AG09309 (cell line): ENCODE results near the gene CCDC191.

ENCODE experiments used
- DNase-seq: peaks from one replicate; pipeline ENCODE4 v3.0.0-alpha.2; 2010; ENCODE audit warnings: low read depth
- H3K4me3 ChIP-seq: 2 replicates; pipeline ENCODE4 v1.5.1; 2011; ENCODE audit warnings: mild to moderate bottlenecking, low read depth, low read length, moderate library complexity; ENCODE audit not compliant: control insufficient read depth
- CTCF ChIP-seq: IDR thresholded peaks from 2 replicates; pipeline ENCODE4 v1.5.1; 2011; ENCODE audit warnings: mild to moderate bottlenecking, low read depth, low read length, inconsistent platforms; ENCODE audit not compliant: insufficient read depth, control insufficient read depth; ENCODE audit errors: missing control alignments

The CCDC191 gene

DNA sequence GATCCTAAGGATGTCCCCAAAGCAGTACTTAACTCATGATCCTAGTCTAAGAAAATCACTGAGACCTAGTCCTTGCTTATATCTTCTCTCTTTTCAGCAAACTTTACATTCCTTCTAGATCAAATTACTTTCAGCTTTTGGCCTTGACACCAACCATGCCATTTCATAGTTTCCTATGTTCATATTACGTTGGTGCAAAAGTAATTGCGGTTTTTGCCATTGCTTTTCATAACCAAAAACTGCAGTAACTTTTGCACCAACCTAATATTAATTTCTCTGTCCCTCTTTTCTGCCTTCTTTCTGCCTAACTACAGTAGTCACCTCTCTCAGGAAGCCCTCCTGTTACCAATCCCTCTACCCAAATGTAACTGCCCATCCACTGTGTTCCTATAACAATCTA, 36.8 kb downstream of the CCDC191 start:
- no peak for TF ChIP-seq CTCF
- no peak overlapping the region for H3K4me3 ChIP-seq
- DNase-seq: no peak

GRCh38 chr3:114014211-114014610, 42.1 kb downstream of the CCDC191 start:
- TF ChIP-seq CTCF: no peak
- no peak for DNase-seq
- H3K4me3 ChIP-seq: no peak overlapping the region

DNA sequence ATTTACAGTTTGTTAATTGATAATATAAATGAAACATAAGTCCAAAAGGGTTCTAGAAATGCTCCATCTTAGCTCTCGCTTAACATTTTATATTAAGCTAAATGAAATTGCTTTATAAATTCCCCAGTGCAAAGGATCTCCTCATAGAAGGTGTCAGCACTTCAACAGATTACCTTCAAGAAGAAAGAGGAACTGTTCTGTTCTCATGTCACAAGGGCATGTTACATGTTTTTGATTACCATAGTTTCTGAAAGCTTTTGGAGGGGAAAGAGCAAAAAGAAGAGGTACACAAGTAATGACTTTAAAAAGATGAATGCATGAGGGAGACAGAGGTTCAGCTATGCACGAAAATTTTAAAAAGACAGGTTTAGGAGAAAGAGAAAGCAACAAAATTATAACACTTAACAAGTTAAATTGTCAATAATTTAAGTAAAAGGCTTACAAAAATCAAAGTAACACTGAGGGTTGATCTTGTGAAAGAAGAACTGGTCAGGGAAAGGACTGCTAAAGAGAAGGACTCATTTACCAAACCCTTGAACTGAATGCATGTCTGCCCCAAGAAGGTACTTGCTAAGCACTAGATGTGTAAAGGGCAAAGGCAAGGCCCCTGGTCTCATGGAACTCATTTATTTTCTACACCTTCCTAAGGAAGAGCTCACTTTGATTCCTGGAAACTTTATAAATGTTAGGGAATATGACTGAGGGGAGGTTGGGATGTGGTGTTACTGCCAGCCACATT, 45.1 kb downstream of the CCDC191 start:
- H3K4me3 ChIP-seq: no peak overlapping the region
- DNase-seq: no peak
- TF ChIP-seq CTCF: no peak

GRCh38 chr3:114005481-114005880, 50.8 kb downstream of the CCDC191 start:
- no peak for TF ChIP-seq CTCF
- no peak for DNase-seq
- no peak overlapping the region for H3K4me3 ChIP-seq

- TF ChIP-seq CTCF: no peak
- DNase-seq: no peak
- no peak overlapping the region for H3K4me3 ChIP-seq
Observed at GRCh38 chr3:113985541-113985940, 70.8 kb downstream of the CCDC191 start.

DNA sequence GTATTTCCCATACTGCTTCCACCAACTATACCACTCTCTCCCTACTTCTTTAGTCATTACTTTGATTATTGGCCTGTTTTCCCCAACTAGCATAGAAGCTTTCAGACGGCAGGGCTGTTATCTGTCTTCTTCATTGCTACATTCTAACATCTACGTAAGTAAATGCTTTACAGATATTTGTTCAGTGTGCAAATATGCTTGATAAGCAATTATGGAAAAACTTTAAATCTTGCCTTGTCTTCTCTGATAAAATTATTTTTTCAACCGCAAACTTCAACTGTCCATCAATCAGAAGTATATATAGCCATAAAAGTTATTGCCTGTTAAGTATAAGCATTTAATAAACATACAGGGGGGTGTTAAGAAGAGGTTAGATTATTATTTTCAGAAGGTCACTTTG, 72.8 kb downstream of the CCDC191 start:
- TF ChIP-seq CTCF: no peak
- no peak for DNase-seq
- no peak overlapping the region for H3K4me3 ChIP-seq
